Measurements from ENCODE around the gene LEKR1.

LEKR1 gene

DNA sequence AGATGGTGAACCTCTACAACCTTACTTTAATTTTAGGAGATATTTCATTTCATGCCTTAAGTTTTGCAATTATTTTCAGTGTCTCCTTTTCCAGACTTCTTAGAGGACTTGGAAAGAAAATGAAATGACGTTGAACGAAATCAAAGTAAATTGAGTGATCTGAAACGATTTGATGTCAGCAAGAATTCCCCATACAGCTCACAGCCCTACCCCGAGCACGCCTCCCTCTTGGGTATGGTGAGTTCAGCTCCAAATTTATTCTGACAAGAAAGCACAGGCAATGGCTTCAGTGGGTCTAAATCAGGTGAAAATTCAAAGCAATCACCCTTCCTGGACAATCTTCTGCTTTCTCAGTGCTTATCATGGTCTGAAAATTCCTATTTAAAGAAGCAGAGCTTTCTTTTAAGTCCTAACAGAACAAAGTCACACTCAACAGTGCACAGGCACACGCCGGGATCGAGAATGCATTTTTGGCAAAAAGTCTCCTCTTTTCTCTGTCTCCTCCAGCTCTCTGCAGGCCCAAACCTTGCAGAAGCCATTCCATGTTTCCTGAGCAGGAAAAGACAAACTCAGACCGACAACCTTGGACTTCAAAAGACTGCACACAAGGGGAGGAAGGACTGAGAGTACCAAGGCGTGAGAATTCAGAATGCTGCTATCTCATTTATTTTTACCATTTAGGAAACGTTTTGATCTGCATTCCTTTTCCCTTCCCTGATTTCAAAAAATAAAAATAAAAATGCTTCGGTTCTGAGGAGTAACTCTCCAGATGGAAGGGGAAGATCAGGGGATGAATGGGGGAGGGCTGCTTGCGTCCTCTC, 261.8 kb downstream of the LEKR1 start:
- TF ChIP-seq SIN3A (IDR thresholded peaks at IDR 0.05; ENCODE audit: borderline replicate concordance, insufficient read depth, low read length) (no peak), POLR2AphosphoS5 (IDR thresholded peaks at IDR 0.05; ENCODE audit: low read depth, low read length) (no peak), TAF1 (IDR thresholded peaks at IDR 0.05; ENCODE audit: borderline replicate concordance, insufficient read depth, low read length) (no peak), FOXP2 (optimal IDR thresholded peaks at IDR 0.05; ENCODE audit: borderline replicate concordance, extremely low read depth, extremely low read length, insufficient read depth) (no peak)
- TF ChIP-seq, protein P1, sequence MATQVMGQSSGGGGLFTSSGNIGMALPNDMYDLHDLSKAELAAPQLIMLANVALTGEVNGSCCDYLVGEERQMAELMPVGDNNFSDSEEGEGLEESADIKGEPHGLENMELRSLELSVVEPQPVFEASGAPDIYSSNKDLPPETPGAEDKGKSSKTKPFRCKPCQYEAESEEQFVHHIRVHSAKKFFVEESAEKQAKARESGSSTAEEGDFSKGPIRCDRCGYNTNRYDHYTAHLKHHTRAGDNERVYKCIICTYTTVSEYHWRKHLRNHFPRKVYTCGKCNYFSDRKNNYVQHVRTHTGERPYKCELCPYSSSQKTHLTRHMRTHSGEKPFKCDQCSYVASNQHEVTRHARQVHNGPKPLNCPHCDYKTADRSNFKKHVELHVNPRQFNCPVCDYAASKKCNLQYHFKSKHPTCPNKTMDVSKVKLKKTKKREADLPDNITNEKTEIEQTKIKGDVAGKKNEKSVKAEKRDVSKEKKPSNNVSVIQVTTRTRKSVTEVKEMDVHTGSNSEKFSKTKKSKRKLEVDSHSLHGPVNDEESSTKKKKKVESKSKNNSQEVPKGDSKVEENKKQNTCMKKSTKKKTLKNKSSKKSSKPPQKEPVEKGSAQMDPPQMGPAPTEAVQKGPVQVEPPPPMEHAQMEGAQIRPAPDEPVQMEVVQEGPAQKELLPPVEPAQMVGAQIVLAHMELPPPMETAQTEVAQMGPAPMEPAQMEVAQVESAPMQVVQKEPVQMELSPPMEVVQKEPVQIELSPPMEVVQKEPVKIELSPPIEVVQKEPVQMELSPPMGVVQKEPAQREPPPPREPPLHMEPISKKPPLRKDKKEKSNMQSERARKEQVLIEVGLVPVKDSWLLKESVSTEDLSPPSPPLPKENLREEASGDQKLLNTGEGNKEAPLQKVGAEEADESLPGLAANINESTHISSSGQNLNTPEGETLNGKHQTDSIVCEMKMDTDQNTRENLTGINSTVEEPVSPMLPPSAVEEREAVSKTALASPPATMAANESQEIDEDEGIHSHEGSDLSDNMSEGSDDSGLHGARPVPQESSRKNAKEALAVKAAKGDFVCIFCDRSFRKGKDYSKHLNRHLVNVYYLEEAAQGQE (IDR thresholded peaks at IDR 0.05; ENCODE audit: insufficient read depth in 1 of 2, low read depth in 2 of 2, low read length in 2 of 2) = no peak

DNA sequence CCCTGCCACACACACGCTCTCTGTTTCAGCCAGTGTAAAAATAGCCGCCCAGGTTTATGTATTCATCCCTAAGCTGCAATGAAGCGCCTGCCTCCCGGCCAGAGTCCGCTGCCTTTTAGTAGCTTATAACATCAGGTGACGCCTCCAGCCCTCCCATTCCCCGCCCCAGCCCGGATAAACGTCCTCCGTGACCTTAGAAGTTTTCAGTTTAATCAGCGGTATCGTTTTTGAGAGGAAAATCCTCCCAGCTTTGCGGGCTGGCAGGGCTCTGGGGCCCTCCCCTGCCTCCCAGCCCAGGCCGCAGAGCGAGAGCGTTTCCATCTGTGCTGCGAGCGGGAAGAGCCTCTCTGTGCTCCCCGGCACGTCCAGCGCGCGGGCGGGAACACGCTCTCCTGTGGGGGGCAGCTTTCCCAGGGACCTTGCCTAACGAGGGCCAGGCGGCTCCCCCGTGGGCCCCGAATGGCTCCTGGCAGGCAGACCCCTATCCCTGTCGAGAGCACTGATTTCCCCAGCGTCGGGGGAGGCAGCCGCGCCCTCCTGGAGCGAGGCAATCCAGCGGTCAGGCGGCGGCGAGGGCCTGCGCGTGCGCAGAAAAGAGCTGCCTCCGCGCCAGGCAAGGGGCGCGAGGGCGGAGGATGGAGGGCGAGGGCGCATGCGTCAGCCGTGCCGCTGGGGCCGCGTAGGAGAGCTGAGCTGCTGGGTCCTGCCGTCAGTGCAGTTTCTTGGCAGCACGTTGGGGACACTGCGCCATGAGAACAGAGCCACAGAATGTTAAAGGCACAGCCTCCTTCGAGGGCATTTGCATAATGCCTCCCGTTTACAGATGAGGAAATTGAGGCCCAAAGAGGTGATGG, 262.7 kb downstream of the LEKR1 start:
- TF ChIP-seq FOXP2 (optimal IDR thresholded peaks at IDR 0.05; ENCODE audit: borderline replicate concordance, extremely low read depth, extremely low read length, insufficient read depth) = peak; percentile 51
- TF ChIP-seq, protein P1 (IDR thresholded peaks at IDR 0.05; ENCODE audit: insufficient read depth in 1 of 2, low read depth in 2 of 2, low read length in 2 of 2) = no peak
- TF ChIP-seq TAF1 (IDR thresholded peaks at IDR 0.05; ENCODE audit: borderline replicate concordance, insufficient read depth, low read length) = 0 out of 2 replicates have a peak, but pooled peaks have one; percentile 48
- TF ChIP-seq POLR2AphosphoS5 (IDR thresholded peaks at IDR 0.05; ENCODE audit: low read depth, low read length) = peak; percentile 67; the same call in 1 of the 2 replicates
- TF ChIP-seq SIN3A (IDR thresholded peaks at IDR 0.05; ENCODE audit: borderline replicate concordance, insufficient read depth, low read length) = 0 out of 2 replicates have a peak, but pooled peaks have one; percentile 52

DNA sequence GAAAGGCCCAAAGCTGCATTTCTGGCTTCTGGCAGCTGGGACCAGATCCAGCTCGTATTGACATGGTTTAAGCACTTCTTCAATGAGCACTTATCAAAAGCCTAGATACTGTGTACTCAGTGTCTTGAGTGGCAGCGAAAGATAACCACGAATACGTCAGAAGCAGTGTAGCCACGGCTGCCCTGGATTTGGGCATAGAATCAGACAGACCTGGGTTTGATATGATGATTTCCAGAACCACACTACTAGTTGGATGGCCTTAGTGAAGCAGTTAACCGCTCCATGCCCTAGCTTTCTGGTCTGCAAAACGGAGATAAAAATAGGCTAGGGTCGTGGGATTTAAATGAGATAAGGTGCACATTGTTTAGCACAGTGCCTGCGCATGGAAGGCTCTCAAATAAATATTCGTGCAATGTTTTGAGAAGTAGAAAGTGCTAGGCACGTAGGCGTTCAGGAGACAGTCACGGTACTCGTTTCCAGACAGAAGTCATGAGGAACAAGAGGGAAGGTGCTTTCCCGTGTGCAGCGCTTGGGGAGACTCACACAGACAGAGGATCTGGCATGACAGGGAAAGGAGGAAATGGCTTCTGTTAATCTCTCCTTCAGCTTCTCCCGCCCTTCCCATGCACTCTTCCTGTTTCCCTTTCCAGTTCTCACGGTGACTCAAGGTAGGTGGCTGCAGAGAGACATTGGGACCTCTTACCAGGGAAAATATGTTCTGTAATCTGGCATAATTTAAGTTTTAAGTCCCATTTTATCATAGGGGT, 263.5 kb downstream of the LEKR1 start:
- TF ChIP-seq FOXP2 (optimal IDR thresholded peaks at IDR 0.05; ENCODE audit: borderline replicate concordance, extremely low read depth, extremely low read length, insufficient read depth) = no peak

DNA sequence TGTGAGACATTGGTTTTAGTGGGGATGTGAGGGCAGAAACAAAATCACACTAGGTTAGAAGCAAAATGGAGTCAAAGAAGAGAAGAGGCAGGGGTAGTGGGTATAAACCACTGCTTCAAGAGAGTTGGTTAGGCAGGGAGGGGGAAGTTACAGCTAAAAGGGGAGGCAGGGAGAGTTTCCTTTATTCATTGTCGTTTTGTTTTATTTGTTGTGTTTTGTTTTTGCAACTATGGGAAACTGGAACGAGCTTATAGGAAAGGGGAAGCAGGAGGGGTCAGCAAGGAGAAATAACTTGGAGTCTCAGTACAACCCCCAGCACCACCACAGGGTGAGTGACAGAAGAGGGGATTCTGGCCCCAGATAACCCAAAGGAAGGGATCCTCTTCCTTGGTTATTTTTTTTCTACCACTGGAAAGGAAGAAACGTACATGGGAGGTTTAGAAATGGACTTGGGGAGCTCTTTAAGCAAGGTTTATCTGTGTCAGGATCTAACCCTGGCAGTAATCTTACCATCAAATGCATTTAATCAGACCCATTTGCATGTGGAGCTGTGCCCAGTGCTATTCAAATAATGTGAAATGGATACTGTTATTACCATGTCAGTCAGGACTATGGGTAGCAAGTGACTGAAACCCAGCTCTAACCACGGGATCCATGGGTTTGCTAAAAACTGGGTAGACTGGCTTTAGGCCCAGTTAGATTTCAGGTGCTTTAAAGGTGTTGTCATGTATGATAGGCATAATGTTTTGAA, 265.1 kb downstream of the LEKR1 start:
- TF ChIP-seq POLR2AphosphoS5 (IDR thresholded peaks at IDR 0.05; ENCODE audit: low read depth, low read length) = no peak
- no peak for TF ChIP-seq SIN3A (IDR thresholded peaks at IDR 0.05; ENCODE audit: borderline replicate concordance, insufficient read depth, low read length)
- TF ChIP-seq TAF1 (IDR thresholded peaks at IDR 0.05; ENCODE audit: borderline replicate concordance, insufficient read depth, low read length) = no peak
- TF ChIP-seq FOXP2 (optimal IDR thresholded peaks at IDR 0.05; ENCODE audit: borderline replicate concordance, extremely low read depth, extremely low read length, insufficient read depth) = no peak
- TF ChIP-seq, protein P1 (IDR thresholded peaks at IDR 0.05; ENCODE audit: insufficient read depth in 1 of 2, low read depth in 2 of 2, low read length in 2 of 2) = no peak

All from PFSK-1 (cell line).